ENCODE measurements around the gene TNRC18.
"Not testable (repeated sequence)": the region's sequence is repeated elsewhere in the genome, so short reads cannot be mapped to it uniquely, and the experiment has no call there.

The TNRC18 gene

DNA sequence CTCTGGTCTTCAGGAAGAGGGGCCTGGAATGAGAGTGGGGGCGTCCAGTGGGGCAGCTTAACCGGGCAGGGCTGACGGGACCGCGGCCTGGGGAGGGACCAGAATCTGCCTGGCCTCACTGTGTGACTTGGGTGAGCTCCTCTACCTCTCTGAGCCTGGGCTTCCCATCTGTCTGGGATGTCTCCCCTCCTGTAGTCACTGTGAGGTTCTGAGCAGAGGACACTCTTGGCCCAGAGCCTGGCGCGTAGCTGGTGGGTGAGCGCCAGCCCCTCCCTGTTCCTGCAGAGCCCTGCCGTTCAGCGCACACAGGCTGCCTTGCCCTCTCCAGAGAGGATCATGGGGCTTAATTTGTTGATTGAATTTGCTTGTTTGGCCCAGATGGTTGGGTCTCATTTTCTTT is 148.1 kb downstream of the TNRC18 start:
- not testable (repeated sequence) for DNase-seq (ENCODE audit: low read depth in 1 of 2, low spot score in 1 of 2)

DNA sequence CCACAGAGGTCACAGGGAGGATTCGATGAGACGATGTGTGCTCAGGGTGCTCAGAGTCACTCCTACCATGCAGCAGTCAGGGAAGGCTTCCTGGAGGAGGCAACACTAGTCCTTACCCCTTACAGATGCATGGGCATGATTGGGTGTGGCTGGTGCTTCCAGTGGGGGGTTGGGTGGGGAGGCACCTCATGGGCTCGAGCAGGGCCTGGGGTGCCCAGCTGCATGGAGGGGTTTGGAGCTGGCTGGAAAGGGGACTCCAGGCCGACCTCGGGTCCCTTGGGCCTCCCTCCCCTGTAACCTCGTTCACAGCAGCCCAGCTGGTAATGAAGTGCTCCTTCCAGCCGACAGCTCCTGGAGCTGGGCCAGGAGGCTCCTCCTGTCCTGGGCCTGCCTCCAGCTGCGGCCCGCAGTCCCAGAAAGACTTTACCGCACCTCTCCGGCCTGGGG is 148.6 kb downstream of the TNRC18 start:
- DNase-seq (ENCODE audit: low read depth in 1 of 2, low spot score in 1 of 2), result not testable (repeated sequence)

DNA sequence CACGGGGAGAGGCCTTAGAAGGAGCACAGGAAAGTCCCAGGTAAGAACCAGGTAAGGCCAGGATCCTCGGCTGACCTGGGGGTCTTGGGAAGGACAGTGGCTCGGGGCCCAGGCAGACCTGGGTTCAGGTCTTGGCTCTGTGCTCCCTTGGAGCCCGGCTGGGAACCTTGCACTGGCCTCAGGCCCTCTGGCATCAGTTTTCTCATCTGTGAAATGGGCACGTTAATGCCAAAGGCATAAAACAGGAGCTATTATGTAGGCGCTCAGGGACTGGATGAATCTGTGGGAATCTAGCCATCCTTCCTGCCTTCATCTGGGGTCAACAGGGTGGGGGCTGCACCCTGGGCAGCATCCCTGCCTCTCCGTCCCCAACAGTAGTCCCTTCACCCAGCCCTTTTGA is 149.2 kb downstream of the TNRC18 start:
- DNase-seq (ENCODE audit: low read depth in 1 of 2, low spot score in 1 of 2), result no peak

DNA sequence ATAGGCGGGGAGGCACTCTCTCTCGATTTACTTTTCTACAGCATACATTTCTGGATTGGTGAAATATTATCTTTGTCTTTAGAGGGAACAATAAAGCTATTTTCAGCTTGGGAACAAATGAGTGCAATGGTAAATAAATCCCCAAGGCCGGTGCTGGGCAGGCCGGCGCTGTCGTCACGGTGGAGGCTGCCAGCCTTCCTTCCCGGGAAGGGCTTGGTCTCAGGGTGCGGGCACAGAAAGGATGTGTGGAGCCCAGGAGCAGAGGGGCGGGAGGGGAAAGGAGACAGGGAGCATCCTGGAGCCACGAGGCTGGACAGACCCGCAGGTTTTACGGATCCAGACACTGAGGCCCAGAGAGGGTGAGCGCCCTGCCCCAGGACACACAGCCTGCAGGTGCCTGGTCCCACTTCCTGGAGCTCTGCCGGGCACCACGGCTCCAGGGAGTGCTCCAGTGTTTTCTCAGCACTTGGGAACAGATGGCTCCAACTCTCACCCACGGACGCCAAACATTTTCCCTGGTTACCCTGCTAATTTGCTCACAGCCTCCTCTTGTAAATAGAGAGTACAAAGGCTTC is 149.7 kb downstream of the TNRC18 start:
- not testable (repeated sequence) for DNase-seq (ENCODE audit: low read depth in 1 of 2, low spot score in 1 of 2)

DNA sequence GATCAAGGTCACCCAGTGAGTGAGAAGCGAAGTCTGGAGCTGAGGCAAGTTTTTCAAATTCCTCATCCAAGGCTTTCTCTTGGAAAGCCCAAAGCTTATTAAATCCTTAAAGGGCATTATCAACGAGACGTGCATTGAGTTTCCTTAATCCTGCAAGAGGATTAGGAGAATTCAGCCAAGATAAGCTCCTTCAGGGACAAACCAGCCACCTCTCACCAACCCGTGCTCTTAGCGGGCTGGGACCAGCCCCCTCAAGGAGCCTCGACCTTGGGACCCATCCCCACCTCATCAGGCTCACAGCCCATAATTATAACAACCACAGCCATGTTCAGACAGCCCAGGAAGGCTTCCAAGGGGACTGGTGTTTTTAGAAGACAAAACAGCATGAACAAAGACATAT is 152.8 kb downstream of the TNRC18 start:
- no peak for DNase-seq (ENCODE audit: low read depth in 1 of 2, low spot score in 1 of 2)

DNA sequence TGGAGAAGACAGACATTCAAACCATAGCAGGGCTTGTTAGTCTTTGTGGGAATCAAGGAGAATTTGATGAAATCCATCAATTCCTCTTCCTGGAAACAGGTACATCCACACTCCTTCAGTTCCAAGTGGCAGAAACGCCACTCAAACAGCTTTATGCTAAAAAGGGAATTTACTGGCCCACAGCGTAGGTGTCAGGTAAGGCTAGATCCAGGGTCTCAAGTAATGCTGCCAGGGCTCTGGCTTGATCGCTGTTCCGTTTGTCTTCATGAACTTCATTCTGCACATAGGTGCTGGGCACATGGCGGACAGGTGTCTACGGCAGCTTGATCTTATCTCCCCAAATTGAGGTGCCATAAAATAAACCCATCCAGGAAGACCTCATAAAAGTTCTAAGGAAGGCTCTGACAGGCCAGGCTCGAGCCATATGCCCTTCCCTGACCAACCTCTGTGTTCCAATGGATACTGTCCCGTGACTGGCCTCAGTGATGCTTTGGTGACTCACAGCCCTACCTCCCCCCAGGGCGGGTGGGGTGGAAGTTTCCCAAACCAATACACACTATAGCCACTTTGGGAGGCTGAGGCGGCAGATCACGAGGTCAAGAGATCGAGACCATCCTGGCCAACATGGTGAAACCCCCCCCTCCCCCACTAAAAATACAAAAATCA is 153.5 kb downstream of the TNRC18 start:
- DNase-seq (ENCODE audit: low read depth in 1 of 2, low spot score in 1 of 2), result not testable (repeated sequence)

DNA sequence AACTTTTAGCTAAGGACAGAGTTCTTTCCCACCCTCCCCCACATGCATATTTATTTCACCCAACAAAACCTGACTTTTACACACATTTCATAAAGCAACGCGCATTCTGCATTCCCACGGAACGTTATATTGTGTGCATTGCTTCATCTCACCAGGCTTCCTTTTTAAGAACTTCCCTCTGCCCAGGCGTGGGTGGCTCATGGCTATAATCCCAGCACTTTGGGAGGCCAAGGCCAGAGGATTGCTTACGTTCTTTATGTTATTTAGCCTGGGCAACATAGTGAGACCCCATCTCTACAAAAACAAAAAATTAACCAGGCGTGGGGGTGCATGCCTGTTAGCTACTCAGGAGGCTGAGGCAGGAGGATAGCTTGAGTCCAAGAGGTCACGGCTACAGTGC is 155.8 kb downstream of the TNRC18 start:
- not testable (repeated sequence) for DNase-seq (ENCODE audit: low read depth in 1 of 2, low spot score in 1 of 2)

DNA sequence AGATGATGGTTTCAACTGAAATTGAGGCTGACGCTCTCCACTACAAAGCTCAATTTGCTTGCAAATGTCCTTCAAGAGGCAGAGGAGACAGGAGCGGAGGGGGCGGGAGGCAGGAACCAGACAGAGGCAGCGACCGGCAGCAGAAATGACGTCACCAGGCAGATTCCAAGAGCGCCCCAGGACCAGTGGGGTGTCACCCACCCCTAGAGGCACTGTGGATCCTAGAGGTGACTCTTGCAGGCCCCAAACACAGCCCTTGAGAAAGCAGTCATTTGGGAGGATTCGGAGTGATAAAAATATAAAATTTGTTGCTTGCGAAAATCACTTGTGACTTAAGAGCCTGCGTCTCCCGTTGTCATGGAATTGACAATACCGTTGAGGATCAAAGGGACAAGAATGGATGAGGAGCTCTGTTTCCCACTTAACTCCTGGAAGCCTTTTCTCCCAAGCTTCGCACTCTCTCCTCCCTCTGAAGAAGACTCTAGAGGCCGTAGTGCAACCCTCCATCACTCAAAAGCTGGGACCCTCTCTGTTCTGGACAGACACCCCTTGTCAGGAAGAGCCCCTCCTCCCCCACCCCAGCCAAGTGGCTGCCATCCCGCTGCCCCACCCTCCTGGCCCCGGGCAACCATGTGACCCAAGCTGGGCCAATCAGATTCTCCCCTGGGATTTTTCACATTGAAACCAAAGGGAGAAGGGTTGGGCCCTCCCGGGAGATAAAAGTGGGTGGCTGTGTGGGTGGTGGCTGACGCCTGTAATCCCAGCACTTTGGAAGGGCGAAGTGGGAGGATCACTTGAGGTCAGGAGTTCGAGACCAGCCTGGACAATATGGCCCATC is 157.2 kb downstream of the TNRC18 start:
- DNase-seq (ENCODE audit: low read depth in 1 of 2, low spot score in 1 of 2), result no peak

DNA sequence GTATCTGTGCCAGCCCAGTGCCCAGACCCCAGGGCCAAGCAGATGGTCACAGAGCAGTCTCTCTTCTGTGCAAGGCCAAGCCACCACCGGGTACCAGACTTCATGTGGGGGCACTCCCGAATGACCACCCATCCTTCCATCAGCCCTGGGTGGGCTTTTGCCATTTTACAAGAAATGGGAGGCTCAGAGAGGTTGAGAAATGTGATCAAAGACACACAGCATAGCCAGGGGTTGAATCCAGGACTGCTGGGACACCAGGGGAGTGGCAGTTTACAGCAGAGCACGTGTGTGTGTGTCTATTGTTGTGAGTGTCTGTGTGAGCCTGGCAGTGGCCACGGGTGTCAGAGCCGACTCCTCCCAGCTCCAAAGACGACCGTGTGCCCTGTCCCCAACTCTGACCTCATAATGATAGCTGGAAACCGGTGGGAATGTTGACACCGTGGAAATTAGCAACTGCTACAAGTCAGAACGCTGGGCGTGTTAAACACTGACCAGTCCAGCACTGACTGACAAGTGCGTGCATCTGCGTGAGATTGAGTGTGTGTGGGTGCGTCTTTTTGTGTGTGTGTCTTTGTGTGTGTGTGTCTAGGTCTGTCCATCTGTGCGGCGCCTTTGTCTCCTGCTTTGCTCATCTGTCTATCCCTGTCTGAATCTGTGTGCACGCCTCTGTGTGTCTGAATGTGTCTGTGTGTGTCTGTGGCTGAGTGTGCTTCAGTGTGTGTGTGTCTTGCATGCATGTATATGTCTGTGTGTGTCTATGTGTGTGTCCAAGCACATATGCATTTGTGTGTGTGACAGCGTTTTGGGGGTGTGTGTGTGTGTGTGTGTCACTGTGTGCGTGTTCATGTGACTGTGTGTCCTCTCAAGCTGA is 158.1 kb downstream of the TNRC18 start:
- DNase-seq (ENCODE audit: low read depth in 1 of 2, low spot score in 1 of 2), result no peak

DNA sequence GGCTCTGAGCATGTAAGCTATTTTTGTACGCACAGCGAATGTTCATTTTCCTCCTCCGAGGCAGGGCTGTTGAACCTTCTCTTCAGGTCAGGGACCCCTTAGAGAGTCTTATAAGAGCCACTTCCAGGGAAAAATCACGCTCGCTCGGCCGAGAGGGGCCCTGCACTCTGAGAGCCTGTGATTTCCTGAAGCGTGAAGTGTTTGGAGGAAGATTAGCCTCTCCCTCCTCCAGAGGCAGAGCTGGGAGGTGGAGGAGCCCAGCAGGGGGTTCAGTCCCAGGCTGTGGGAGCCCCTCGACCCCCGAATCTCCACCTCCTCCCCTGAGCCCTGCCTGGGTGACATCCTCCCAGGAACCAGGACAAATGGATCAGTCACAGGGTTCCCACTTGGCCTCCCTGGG is 160.6 kb downstream of the TNRC18 start:
- DNase-seq (ENCODE audit: low read depth in 1 of 2, low spot score in 1 of 2), result not testable (repeated sequence)

DNA sequence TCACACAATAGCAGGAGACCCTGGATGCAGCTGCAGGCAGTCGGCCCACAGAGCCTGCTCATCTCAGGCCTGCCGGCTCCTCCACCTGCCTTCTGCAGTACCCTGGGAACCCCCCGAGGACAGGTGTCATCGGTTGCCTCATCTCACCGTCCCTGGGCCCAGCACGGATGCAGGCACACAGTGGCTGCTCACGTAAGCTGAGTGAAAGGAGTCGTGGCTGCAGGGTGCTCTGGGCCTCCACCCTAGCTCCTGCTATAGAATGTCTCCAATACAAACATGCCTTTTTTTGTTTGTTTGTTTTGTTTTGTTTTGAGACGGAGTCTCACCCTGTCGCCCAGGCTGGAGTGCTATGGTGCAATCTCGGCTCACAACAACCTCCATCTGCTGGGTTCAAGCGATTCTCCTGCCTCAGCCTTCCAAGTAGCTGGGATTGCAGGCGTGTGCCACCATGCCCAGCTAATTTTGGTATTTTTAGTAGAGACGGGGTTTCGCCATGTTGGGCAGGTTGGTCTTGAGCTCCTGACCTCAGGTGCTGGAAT is 163.0 kb downstream of the TNRC18 start:
- not testable (repeated sequence) for DNase-seq (ENCODE audit: low read depth in 1 of 2, low spot score in 1 of 2)
